Esophagus (tissue), 2 donors: ENCODE data around the gene CGB7. TPM values are rescaled to one million over a fixed set of nuclear protein-coding genes. Genes with fewer than 3 reads are reported as not detected.
"Not testable (repeated sequence)": the region's sequence is repeated elsewhere in the genome, so short reads cannot be mapped to it uniquely, and the experiment has no call there.

ENCODE experiments used
- H3K27ac ChIP-seq, 2 donors: one replicate each; pipeline ENCODE4 v1.5.1; 2013; ENCODE audit warnings: low read depth in 2 of 2, mild to moderate bottlenecking in 2 of 2, inconsistent platforms in 1 of 2, low read length in 1 of 2, moderate library complexity in 1 of 2
- H3K27me3 ChIP-seq, 2 donors: one replicate each; pipeline ENCODE4 v1.6.1; 2013; ENCODE audit warnings: low read length in 2 of 2, control low read depth in 1 of 2, mild to moderate bottlenecking in 1 of 2; ENCODE audit not compliant: insufficient read depth in 2 of 2, control insufficient read depth in 1 of 2
- H3K36me3 ChIP-seq, 2 donors: one replicate each; pipeline ENCODE4 v1.6.1; 2013; ENCODE audit warnings: low read length in 1 of 2; ENCODE audit not compliant: control insufficient read depth in 2 of 2, insufficient read depth in 2 of 2
- H3K4me1 ChIP-seq, 2 donors: one replicate each; pipeline ENCODE4 v1.6.1; 2013; ENCODE audit warnings: low read length in 1 of 2; ENCODE audit not compliant: control insufficient read depth in 2 of 2, insufficient read depth in 2 of 2
- H3K4me3 ChIP-seq, 2 donors: one replicate each; pipeline ENCODE4 v1.5.1; 2013; ENCODE audit warnings: low read length in 2 of 2, mild to moderate bottlenecking in 2 of 2, low read depth in 1 of 2, moderate library complexity in 1 of 2
- H3K9me3 ChIP-seq, 2 donors: one replicate each; pipeline ENCODE4 v1.6.1; 2013; ENCODE audit warnings: mild to moderate bottlenecking in 2 of 2, low read depth in 1 of 2, low read length in 1 of 2, moderate library complexity in 1 of 2; ENCODE audit not compliant: control insufficient read depth in 2 of 2, insufficient read depth in 1 of 2
- whole genome bisulfite sequencing, 2 donors: extraction: QIAGEN DNeasy Blood & Tissue Kit; methylation state at CpG; one replicate each; pipeline ENCODE4 v1.1.7; 2013; 5-methylcytosine and 5-hydroxymethylcytosine counted together
- polyA plus RNA-seq, 2 donors: library from polyadenylated mRNA; stranded (reverse); fragments of 200-250 nt; gene quantifications; one replicate each; pipeline ENCODE4 v1.2.3, GENCODE V29; 2013
- donor health status: healthy with polysubstance abuse.
- donor health status: Bipolar disorder and iron deficiency.

CGB7 gene
- polyA plus RNA-seq, 2 donors: 1.4 to 3.5 TPM

DNA sequence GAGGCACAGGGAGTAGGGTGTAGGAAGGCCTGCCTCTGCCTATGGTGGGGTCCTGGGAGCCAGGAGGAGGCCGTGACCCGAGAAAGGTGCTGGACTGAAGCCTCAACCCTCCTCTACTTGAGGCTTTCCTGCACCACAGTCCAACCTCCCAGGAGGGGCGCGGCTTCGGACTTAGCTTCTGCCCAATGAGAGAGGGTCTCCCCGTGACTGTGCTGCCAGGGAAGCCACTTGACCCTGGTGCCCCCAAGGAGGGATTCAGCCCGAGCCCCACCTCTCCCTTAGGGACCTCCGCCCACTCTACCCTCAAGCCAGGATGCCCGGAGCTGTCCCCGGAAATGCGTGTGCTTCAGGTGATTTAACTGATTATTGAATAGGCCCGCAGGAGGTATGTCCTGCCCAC lies 8.5 kb downstream of the CGB7 start, which contains the start of gene CGB8:
CGB8 (minus strand) TSS at position 101 of the 400 bp plus-strand sequence. CDS start 372 bp downstream, outside the sequence.
- not testable (repeated sequence) for H3K27me3 ChIP-seq, H3K9me3 ChIP-seq, H3K4me3 ChIP-seq, H3K27ac ChIP-seq, H3K36me3 ChIP-seq, H3K4me1 ChIP-seq
- 66 to 72% methylated on average over 7 to 10 of the region's 12 CpGs for WGBS, 2 donors

DNA sequence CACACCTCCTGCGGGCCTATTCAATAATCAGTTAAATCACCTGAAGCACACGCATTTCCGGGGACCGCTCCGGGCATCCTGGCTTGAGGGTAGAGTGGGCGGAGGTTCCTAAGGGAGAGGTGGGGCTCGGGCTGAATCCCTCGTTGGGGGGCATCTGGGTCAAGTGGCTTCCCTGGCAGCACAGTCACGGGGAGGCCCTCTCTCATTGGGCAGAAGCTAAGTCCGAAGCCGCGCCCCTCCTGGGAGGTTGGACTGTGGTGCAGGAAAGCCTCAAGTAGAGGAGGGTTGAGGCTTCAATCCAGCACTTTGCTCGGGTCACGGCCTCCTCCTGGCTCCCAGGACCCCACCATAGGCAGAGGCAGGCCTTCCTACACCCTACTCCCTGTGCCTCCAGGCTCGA lies 14.0 kb downstream of the CGB7 start, which contains the start of gene CGB5:
CGB5 (plus strand) TSS at position 301 of the 400 bp plus-strand sequence. CDS start 362 bp downstream, outside the sequence.
- H3K36me3 ChIP-seq, H3K27me3 ChIP-seq, H3K4me1 ChIP-seq, H3K4me3 ChIP-seq, H3K9me3 ChIP-seq, H3K27ac ChIP-seq: not testable (repeated sequence)
- WGBS, 2 donors: 67 to 71% methylated on average over 15 of the region's 15 CpGs

DNA sequence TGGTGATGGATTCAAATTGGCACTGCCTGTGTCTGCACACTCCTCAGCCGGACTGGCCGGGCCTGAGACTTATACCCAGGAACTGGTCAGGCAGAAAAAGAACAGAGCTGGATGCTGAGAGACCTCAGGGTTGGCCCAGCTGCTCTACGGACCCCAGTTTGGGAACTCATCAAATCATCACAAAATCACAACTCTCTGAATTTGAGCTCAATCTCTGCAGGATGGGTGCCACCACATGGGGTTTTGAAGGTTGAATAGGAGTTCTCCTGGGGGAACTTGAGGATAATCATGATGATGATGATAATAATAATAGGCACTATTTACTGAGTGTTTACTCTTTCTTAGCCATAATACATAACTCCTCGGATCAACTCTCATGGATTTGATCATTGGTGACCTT lies 14.9 kb downstream of the CGB7 start:
- not testable (repeated sequence) for H3K4me3 ChIP-seq, H3K4me1 ChIP-seq, H3K27ac ChIP-seq, H3K36me3 ChIP-seq, H3K27me3 ChIP-seq, H3K9me3 ChIP-seq
- 76 to 92% methylated on average over 1 to 3 of the region's 4 CpGs for WGBS, 2 donors

DNA sequence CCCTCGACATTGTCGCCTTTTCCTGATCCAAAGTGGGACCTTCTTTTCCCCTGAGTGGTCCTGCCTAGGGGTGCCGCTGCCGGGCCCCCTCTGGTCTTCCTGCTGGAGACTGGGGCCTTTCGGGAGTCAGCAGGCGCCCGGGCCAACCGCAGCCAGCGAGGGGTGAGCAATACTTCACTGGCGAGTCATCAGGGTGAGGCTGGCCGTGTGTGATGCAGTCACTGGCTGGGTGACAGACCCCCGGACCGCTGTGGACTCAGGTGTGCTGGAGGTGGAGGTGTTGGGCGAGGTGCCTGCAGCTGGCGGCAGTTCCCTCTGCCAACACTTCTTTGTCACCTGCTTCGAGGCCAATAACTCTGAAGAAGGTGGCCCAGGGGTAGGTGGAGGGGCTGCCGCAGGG lies 15.4 kb downstream of the CGB7 start:
- H3K36me3 ChIP-seq: no peaks in the 10 kb centered on the region
- H3K4me3 ChIP-seq: no peak overlapping the region
- no peak overlapping the region for H3K27ac ChIP-seq
- WGBS, 2 donors: 62 to 68% methylated on average over 17 of the region's 17 CpGs
- no peaks in the 10 kb centered on the region for H3K27me3 ChIP-seq
- H3K9me3 ChIP-seq: no peaks in the 10 kb centered on the region
- no peaks in the 10 kb centered on the region for H3K4me1 ChIP-seq

DNA sequence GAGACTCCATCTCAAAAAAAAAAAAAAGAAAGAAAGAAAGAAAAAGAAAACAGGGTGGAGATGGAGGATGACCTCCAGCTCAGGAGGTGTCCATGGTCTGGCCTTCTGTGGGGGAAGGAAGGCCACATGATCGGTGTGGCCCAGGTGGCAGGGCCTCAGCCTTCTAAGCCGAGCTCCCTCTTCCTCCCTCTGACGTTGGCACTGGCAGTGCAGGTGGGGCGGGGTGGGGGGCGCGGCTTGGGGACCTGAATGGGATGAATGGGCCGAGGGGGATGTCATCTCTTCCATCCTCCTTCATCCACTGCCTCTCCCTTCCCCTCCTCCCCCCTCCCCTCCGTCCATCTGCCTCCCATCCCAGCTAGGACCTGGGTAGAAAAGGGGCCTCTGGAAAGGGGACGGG lies 17.8 kb downstream of the CGB7 start:
- 50 to 70% methylated on average over 7 to 9 of the region's 9 CpGs for WGBS, 2 donors
- not testable (repeated sequence) for H3K9me3 ChIP-seq, H3K4me3 ChIP-seq, H3K36me3 ChIP-seq, H3K27me3 ChIP-seq, H3K4me1 ChIP-seq, H3K27ac ChIP-seq

DNA sequence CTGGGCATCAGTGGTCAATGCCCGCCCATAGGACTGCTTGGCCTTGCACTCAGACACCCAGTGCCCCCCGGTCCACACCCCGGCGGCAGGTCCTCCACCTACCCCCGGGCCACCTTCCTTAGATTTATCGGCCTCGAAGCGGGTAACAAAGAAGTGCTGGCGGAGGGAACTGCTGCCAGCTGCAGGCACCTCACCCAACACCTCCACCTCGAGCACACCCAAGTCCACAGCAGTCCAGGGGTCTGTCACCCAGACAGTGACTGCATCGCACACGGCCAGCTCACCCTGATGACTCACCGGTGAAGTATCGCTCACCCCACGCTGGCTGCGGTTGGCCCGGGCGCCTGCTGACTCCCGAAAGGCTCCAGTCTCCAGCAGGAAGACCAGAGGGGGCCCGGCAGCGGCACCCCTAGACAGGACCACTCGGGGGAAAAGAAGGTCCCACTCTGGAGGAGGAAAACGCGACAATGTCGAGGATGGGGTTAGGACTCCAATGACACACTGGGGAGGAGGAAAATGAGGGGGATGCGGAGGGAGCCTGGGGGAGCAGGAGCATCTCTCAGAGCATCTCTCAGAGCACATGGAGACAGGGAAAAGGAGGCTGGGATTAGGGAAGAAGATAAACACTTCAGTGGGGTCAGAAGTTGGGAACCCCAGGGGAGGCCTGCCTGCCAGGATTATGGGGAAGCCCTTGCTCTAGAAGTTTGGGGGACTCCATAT lies 18.8 kb downstream of the CGB7 start:
- not testable (repeated sequence) for H3K4me1 ChIP-seq, H3K9me3 ChIP-seq, H3K4me3 ChIP-seq, H3K27ac ChIP-seq, H3K36me3 ChIP-seq, H3K27me3 ChIP-seq
- 76% methylated on average over 26 of the region's 26 CpGs for WGBS, 2 donors

DNA sequence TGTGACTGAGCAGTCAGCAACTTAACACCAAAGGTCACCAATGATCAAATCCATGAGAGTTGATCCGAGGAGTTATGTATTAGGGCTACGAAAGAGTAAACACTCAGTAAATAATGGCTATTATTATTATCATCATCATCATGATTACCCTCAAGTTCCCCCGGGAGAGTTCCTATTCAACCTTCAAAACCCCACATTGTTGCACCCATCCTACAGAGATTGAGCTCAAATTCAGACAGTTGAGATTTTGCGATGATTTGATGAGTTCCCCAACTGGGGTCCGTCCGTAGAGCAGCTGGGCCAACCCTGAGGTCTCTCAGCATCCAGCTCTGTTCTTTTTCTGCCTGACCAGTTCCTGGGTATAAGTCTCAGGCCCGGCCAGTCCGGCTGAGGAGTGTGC lies 19.4 kb downstream of the CGB7 start:
- whole genome bisulfite sequencing, 2 donors: 92 to 98% methylated on average over 6 to 8 of the region's 8 CpGs
- not testable (repeated sequence) for H3K9me3 ChIP-seq, H3K4me1 ChIP-seq, H3K4me3 ChIP-seq, H3K36me3 ChIP-seq, H3K27me3 ChIP-seq, H3K27ac ChIP-seq

DNA sequence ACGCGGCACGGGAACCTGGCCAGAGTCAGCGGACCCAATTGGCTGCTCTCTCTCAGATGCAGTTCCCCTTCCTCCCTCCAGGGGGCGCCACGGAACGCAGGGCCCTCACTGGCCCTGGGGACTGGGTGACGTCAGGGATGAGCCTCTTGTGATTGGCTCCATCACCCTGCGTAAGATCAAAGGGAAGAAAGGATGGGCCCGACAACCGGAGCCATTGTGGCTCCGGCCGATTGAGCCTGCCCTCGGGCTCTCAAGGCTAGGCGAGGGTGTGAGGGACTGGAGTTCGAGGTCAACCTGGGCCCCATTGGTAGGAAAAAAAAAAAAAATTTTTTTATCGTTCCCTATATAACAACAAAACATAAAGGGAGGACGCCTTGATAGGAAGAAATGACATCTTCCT lies 20.7 kb downstream of the CGB7 start, which contains the start of gene CGB1:
CGB1 (minus strand) TSS at position 81 of the 400 bp plus-strand sequence. CDS start 184 bp downstream, outside the sequence.
- H3K4me3 ChIP-seq, H3K9me3 ChIP-seq, H3K36me3 ChIP-seq, H3K4me1 ChIP-seq, H3K27me3 ChIP-seq, H3K27ac ChIP-seq: not testable (repeated sequence)
- WGBS, 2 donors: 50 to 52% methylated on average over 18 of the region's 18 CpGs

DNA sequence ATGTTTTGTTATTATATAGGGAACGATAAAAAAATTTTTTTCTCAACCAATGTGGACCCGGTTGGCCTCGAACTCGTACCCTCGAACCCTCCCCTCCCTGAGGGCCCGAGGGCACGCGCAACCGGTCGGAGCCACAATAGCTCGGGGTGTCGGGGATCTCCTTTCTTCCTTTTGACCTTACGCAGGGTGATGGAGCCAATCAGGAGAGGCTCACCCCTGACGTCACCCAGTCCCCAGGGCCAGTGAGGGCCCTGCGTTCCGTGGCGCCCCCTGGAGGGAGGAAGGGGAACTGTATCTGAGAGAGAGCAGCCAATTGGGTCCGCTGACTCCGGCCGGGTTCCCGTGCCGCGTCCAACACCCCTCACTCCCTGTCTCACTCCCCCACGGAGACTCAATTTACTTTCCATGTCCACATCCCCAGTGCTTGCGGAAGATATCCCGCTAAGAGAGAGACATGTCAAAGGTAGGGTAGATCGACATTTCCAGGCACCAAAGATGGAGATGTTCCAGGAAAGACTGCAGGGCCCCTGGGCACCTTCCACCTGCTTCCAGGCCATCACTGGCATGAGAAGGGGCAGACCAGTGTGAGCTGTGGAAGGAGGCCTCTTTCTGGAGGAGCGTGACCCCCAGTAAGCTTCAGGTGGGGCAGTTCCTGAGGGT lies 25.8 kb downstream of the CGB7 start, which contains the start of gene CGB2:
CGB2 (plus strand) TSS at position 249 of the 660 bp plus-strand sequence; CDS start at position 455, 206 bp downstream.
- WGBS, 2 donors: 20 to 34% methylated on average over 25 to 28 of the region's 28 CpGs
- H3K9me3 ChIP-seq, H3K27ac ChIP-seq, H3K4me1 ChIP-seq, H3K36me3 ChIP-seq, H3K4me3 ChIP-seq, H3K27me3 ChIP-seq: not testable (repeated sequence)

DNA sequence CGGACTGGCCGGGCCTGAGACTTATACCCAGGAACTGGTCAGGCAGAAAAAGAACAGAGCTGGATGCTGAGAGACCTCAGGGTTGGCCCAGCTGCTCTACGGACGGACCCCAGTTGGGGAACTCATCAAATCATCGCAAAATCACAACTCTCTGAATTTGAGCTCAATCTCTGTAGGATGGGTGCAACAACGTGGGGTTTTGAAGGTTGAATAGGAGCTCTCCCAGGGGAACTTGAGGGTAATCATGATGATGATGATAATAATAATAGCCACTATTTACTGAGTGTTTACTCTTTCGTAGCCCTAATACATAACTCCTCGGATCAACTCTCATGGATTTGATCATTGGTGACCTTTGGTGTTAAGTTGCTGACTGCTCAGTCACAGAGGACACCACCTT lies 27.2 kb downstream of the CGB7 start:
- H3K27ac ChIP-seq, H3K4me3 ChIP-seq, H3K4me1 ChIP-seq, H3K36me3 ChIP-seq, H3K27me3 ChIP-seq, H3K9me3 ChIP-seq: not testable (repeated sequence)
- WGBS, 2 donors: 89 to 92% methylated on average over 3 to 5 of the region's 8 CpGs
